ENCODE data around the gene SBNO2. TPM values are rescaled to one million over a fixed set of nuclear protein-coding genes. Genes with fewer than 3 reads are reported as not detected.

Gene SBNO2
- total RNA-seq, 4 donors from 2014 or later = 14.9 to 67.2 (median 20.9) TPM

DNA sequence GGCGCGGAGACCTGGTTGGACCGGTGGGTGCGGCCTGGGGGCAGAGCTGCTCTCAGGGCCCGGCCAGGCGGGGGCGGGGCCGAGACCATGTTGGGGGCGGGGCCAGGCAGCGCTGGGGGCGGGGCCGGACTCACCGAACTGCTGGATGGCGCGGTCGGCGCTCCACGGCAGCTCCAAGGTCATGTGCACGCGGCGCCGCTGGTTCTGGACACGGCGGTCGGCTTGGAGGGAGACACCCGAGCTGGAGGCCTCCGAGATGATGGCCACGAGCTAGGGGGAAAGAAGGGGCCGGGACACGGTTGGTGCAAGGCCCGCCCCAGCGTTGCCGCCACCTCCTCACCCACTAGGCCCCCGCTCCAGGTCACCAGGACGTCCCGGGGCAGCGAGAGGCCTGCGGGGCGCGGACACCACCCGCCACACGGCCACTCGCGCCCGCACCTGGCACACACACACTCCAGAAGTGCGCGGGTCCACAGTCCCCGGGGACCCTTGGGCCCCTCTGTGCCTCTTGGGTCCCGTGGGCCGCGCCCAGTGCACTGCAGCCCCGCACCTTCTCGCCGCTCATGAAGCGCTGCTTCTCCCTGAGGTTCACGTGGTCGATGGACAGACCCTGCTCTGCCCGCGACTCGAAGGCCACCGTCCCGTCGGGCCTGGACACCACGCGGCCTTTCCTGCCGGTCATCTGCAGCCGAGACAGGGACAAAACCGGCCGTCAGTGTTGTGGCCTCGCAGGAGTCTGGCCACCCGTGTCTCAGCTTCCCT, 61.6 kb downstream of the SBNO2 start:
- Histone ChIP-seq H3K27me3 (no peaks in the 10 kb centered on the region), H3K4me1 (peaks cover 0 to 34% (median 17%) of the 10 kb centered on the region in 3 donors), H3K27ac (peak overlapping the region; percentile 10 to 84 (median 78)), H3K9me3 (no peaks in the 10 kb centered on the region), H3K4me3 (no peak overlapping the region), H3K36me3 (peaks cover 0 to 95% of the 10 kb centered on the region in 2 donors)
- WGBS, 2 donors (ENCODE audit: low coverage in 1 of 2) = no CpG with 5 or more reads among the region's 71 CpGs
- ATAC-seq = peak; percentile 14
- peak; percentile 15 for TF ChIP-seq POLR2AphosphoS5 (IDR thresholded peaks at IDR 0.05)
- TF ChIP-seq EP300 (IDR thresholded peaks at IDR 0.05) = no peak

DNA sequence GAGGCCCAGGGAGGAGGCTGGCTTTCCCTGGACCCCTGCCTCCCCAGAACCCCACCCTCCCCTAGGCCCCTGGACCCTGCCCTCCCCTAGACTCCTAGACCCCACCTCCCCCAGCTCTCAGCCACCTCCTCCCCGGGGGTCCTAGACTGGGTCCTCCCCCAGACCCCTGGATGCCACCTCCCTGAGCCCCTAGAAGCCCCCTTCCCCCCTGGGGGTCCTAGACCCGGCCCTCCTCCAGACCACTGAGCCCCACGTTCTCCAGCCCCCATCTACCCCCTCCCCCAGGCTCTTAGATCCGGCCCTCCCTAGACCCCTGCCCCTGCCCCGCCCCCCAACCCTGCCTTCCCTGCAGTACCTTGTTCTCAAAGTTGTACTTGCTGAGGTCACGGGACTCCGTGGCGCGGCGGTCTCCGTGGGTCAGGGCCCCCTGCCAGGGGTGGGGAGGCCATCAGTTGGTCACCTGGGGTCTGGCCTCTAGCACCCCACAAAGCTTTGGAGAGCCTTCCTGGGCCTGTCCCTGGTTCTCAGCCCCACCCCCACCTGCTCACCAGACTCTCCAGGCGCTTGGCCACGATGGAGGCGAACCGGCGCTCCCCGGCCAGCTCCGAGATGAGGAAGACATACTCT, 62.3 kb downstream of the SBNO2 start:
- peaks cover 0 to 41% (median 17%) of the 10 kb centered on the region in 3 donors for H3K4me1 ChIP-seq
- H3K9me3 ChIP-seq = no peaks in the 10 kb centered on the region
- no peaks in the 10 kb centered on the region for H3K27me3 ChIP-seq
- no peak overlapping the region for H3K4me3 ChIP-seq
- TF ChIP-seq EP300 (IDR thresholded peaks at IDR 0.05) (no peak), POLR2AphosphoS5 (IDR thresholded peaks at IDR 0.05) (no peak), POLR2A (IDR thresholded peaks at IDR 0.05) (no peak)
- TF ChIP-seq, protein P1, sequence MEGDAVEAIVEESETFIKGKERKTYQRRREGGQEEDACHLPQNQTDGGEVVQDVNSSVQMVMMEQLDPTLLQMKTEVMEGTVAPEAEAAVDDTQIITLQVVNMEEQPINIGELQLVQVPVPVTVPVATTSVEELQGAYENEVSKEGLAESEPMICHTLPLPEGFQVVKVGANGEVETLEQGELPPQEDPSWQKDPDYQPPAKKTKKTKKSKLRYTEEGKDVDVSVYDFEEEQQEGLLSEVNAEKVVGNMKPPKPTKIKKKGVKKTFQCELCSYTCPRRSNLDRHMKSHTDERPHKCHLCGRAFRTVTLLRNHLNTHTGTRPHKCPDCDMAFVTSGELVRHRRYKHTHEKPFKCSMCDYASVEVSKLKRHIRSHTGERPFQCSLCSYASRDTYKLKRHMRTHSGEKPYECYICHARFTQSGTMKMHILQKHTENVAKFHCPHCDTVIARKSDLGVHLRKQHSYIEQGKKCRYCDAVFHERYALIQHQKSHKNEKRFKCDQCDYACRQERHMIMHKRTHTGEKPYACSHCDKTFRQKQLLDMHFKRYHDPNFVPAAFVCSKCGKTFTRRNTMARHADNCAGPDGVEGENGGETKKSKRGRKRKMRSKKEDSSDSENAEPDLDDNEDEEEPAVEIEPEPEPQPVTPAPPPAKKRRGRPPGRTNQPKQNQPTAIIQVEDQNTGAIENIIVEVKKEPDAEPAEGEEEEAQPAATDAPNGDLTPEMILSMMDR (IDR thresholded peaks at IDR 0.05) = no peak
- H3K36me3 ChIP-seq = peaks cover 0 to 95% of the 10 kb centered on the region in 2 donors
- peak overlapping the region in 3 of 4 donors; percentile 77 to 84 (median 78) for H3K27ac ChIP-seq
- ATAC-seq = no peak
- WGBS, 2 donors (ENCODE audit: low coverage in 1 of 2) = no CpG with 5 or more reads among the region's 18 CpGs

DNA sequence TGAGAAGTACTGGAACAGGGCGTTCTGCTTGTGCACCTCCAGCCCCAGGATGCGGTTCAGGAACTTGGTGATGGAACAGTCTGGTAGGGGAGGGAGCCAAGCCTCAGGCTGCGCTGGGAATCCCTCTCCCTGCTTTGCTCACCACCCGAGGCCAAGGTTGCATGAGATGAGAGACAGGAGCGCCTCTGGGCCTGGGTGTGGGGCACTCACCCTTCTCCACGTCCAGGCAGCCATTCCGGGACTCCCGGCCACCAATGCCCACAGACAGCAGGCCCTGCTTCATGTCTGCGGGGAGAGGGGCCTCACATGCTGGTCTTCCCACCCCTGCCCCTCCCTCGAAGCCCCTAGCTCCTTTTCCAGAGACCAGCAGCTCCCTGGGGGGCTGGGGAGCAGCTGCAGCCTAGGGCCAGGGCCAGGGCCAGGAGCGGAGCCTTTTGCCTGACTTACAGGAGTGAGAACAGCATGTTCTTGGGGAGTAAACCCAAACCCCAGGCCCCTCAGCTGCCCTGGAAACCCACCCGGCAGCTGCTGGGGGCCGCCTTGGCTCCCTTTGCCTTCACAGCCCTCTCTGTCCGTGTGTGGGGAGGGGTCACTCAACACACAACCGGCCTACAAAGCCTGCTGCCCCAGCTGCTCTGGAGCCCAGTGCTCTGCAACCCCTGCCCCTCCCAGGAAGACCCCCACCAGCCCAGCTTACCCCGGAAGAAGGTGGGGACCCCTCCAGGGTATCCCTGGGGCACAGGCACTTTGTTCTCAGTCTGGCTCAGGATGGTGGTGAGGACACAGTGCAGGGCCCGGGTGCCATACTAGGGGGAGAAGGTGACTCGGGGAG, 63.0 kb downstream of the SBNO2 start:
- Histone ChIP-seq H3K4me1 (peaks cover 0 to 48% (median 21%) of the 10 kb centered on the region in 3 donors), H3K27ac (peak overlapping the region in 3 of 4 donors; percentile 77 to 84 (median 78)), H3K9me3 (no peaks in the 10 kb centered on the region), H3K27me3 (no peaks in the 10 kb centered on the region), H3K36me3 (peaks cover 0 to 95% of the 10 kb centered on the region in 2 donors), H3K4me3 (no peak overlapping the region)
- 39 to 79% methylated on average over 3 to 6 of the region's 18 CpGs for WGBS, 2 donors (ENCODE audit: low coverage in 1 of 2)
- no peak for ATAC-seq
- TF ChIP-seq POLR2AphosphoS5 (IDR thresholded peaks at IDR 0.05) (no peak), EP300 (IDR thresholded peaks at IDR 0.05) (no peak)

DNA sequence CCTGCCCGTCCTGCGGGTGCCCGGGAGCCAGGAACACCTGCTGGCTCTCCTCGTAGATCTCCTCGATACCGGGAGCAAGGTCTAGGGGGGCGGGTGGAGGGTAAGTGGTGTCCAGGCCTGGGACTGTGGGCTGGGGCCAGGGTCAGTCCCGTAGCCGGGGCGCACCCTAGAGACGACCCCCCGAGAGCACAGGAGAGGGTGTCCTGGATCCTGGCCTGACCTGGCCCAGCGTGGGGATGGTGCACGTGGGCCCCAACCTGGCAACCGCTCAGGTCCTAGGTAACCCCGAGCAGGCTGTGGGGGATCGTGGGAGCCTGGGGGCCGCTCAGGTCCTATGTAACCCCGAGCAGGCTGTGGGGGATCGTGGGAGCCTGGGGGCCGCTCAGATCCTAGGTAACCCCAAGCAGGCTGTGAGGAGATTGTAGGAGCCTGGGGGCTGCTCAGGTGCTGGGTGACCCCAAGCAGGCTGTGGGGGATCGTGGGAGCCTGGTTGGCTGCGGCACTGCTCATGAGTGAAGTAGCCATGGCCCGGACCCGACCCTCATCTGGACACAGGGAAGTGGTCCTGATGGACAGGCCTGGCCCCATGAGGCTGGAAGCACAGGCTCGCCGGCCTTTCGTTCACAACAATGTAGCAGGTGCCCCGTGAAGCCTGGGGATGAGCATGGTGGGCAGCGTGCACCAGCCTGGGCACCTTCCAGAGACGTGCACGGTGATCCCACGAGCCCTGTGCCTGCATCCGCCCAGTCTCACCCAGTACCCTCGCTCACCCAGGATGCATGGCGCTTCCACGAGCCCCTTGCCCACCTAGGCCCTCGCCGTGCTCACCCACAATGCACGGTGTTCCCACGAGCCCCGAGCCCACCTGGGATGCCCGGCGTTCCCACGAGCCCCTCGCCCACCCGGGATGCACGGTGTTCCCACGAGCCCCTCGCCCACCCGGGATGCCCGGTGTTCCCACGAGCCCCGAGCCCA, 64.1 kb downstream of the SBNO2 start:
- TF ChIP-seq, protein P1 (IDR thresholded peaks at IDR 0.05) = no peak
- peak; percentile 23 for TF ChIP-seq POLR2AphosphoS5 (IDR thresholded peaks at IDR 0.05)
- H3K27me3 ChIP-seq = no peaks in the 10 kb centered on the region
- H3K9me3 ChIP-seq = no peaks in the 10 kb centered on the region
- peaks cover 0 to 58% (median 31%) of the 10 kb centered on the region in 3 donors for H3K4me1 ChIP-seq
- no peak overlapping the region for H3K4me3 ChIP-seq
- no peak for ATAC-seq
- peaks cover 0 to 91% of the 10 kb centered on the region in 2 donors for H3K36me3 ChIP-seq
- 92% methylated on average over 10 of the region's 54 CpGs; no CpG with 5 or more reads in 1 of the 2 donors for WGBS, 2 donors (ENCODE audit: low coverage in 1 of 2)
- no peak overlapping the region for H3K27ac ChIP-seq

DNA sequence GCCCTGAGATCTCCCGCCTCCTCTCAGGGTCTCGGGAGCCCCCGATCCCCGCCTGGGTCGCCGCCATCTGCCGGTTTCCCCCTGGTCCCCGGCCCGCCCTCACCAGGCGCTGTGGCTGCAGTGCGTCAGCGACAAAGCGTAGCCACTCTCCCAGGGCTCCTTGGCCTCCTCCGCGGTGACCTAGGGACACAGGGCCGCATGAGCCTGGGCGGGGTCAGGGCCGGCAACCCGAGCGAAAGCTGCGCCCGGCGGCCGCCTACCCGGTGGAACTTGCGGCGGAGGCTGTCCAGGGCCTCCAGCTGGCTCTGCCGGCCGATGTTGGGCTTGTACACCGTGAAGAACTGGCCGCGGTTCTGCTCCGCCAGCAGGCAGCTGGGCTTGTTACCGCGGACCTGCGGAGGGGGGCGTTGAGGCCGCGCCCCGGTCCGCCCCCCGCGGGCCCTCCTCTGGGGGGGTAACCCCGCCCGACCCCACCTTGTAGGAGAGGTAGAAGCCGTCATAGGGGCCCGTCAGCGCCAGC, 65.0 kb downstream of the SBNO2 start:
- no peak overlapping the region for H3K4me3 ChIP-seq
- no peak for ATAC-seq
- peaks cover 0 to 59% (median 31%) of the 10 kb centered on the region in 3 donors for H3K4me1 ChIP-seq
- no peaks in the 10 kb centered on the region for H3K9me3 ChIP-seq
- H3K36me3 ChIP-seq = peaks cover 0 to 82% of the 10 kb centered on the region in 2 donors
- WGBS, 2 donors (ENCODE audit: low coverage in 1 of 2) = no CpG with 5 or more reads among the region's 48 CpGs
- H3K27me3 ChIP-seq = no peaks in the 10 kb centered on the region
- no peak overlapping the region for H3K27ac ChIP-seq
- TF ChIP-seq EP300 (IDR thresholded peaks at IDR 0.05) (no peak), POLR2AphosphoS5 (IDR thresholded peaks at IDR 0.05) (no peak), POLR2A (IDR thresholded peaks at IDR 0.05) (no peak)
- TF ChIP-seq, protein P1 (IDR thresholded peaks at IDR 0.05) = no peak

All from gastroesophageal sphincter (tissue), 4 donors.